MV-4-11 (cell line): ENCODE results near the gene PRPF38B.
A peak's percentile ranks its signal among the peaks of the same experiment; 100 is the strongest.
"Not testable (repeated sequence)": the region's sequence is repeated elsewhere in the genome, so short reads cannot be mapped to it uniquely, and the experiment has no call there.

Experiments
- DNase-seq: peaks from one replicate; lab custom pipeline; 2025; lab: John Stamatoyannopoulos, UW

Gene PRPF38B

GRCh38 chr1:108691942-108692723, at the start of gene PRPF38B:
PRPF38B (plus strand) TSS chr1:108692310; CDS start chr1:108692592, 282 bp downstream.
- peak; percentile 87 for DNase-seq

- peak; percentile 65 for DNase-seq
Measured at GRCh38 chr1:108643492-108644335, 48.4 kb upstream of the PRPF38B start.

- no peak for DNase-seq
Measured at GRCh38 chr1:108644984-108645383, 47.1 kb upstream of the PRPF38B start.

GRCh38 chr1:108645564-108646184, 46.4 kb upstream of the PRPF38B start:
- DNase-seq, result no peak

- DNase-seq, result no peak
Measured at GRCh38 chr1:108646265-108646647, 45.9 kb upstream of the PRPF38B start.

GRCh38 chr1:108646648-108647269, 45.4 kb upstream of the PRPF38B start:
- DNase-seq, result peak; percentile 100

- no peak for DNase-seq
Measured at GRCh38 chr1:108653431-108654105, 38.5 kb upstream of the PRPF38B start.

GRCh38 chr1:108657356-108658080, 34.6 kb upstream of the PRPF38B start:
- no peak for DNase-seq

- peak; percentile 78 for DNase-seq
Measured at GRCh38 chr1:108661030-108661609, 31.0 kb upstream of the PRPF38B start, which contains the start of gene HENMT1. HENMT1 (minus strand) TSS chr1:108661093; CDS start chr1:108659884, 1,209 bp downstream.

- DNase-seq, result no peak
Measured at GRCh38 chr1:108663074-108663473, 29.0 kb upstream of the PRPF38B start.

GRCh38 chr1:108664481-108664880, 27.6 kb upstream of the PRPF38B start:
- peak; percentile 70 for DNase-seq

- DNase-seq, result no peak
Measured at GRCh38 chr1:108665067-108665466, 27.0 kb upstream of the PRPF38B start.

- no peak for DNase-seq
Measured at GRCh38 chr1:108665771-108666170, 26.3 kb upstream of the PRPF38B start.

- not testable (repeated sequence) for DNase-seq
Measured at GRCh38 chr1:108667422-108667821, 24.7 kb upstream of the PRPF38B start.

GRCh38 chr1:108668777-108669176, 23.3 kb upstream of the PRPF38B start:
- DNase-seq, result no peak

GRCh38 chr1:108669679-108670078, 22.4 kb upstream of the PRPF38B start:
- no peak for DNase-seq

- DNase-seq, result no peak
Measured at GRCh38 chr1:108670131-108670773, 21.9 kb upstream of the PRPF38B start.

GRCh38 chr1:108671143-108671542, 21.0 kb upstream of the PRPF38B start:
- peak; percentile 62 for DNase-seq

GRCh38 chr1:108678706-108679105, 13.4 kb upstream of the PRPF38B start:
- peak; percentile 52 for DNase-seq
